Fibroblast of skin of back (primary cell): ENCODE data around the gene ADIG. TPM values are rescaled to one million over a fixed set of nuclear protein-coding genes. Genes with fewer than 3 reads are reported as not detected.

Source experiments
- DNase-seq: peaks from one replicate; pipeline ENCODE4 v3.0.0-alpha.2; 2013
- polyA plus RNA-seq, 2 experiments: library from polyadenylated mRNA; unstranded; fragments of 120-200 nt; gene quantifications; one replicate each; pipeline ENCODE4 v1.2.1, GENCODE V29; 2013; ENCODE audit not compliant: insufficient read length in 2 of 2

Gene ADIG
- polyA plus RNA-seq (2013, experiment 1 of 2; ENCODE audit: insufficient read length) = not detected
- not detected for polyA plus RNA-seq (2013, experiment 2 of 2; ENCODE audit: insufficient read length)

GRCh38 chr20:38581013-38581412 lies at the start of gene ADIG:
ADIG (plus strand) TSS chr20:38581197; CDS start chr20:38581251, 54 bp downstream.
- peak; percentile 40 for DNase-seq

GRCh38 chr20:38534756-38535155 lies 46.2 kb upstream of the ADIG start:
- no peak for DNase-seq

GRCh38 chr20:38536310-38536709 lies 44.7 kb upstream of the ADIG start:
- DNase-seq = peak; percentile 1

- no peak for DNase-seq
These were observed 43.8 kb upstream of the ADIG start for GRCh38 chr20:38537176-38537575.

- no peak for DNase-seq
These were observed 42.2 kb upstream of the ADIG start for GRCh38 chr20:38538789-38539188.

- no peak for DNase-seq
These were observed 37.7 kb upstream of the ADIG start for GRCh38 chr20:38543014-38543906.

- DNase-seq = no peak
These were observed 35.2 kb upstream of the ADIG start for GRCh38 chr20:38545771-38546170.

- DNase-seq = no peak
These were observed 33.5 kb upstream of the ADIG start for GRCh38 chr20:38547288-38548085.

GRCh38 chr20:38548356-38549083 lies 32.5 kb upstream of the ADIG start:
- DNase-seq = no peak

GRCh38 chr20:38550274-38550673 lies 30.7 kb upstream of the ADIG start:
- DNase-seq = no peak

- DNase-seq = no peak
These were observed 29.9 kb upstream of the ADIG start for GRCh38 chr20:38551056-38551626.

GRCh38 chr20:38554986-38555385 lies 26.0 kb upstream of the ADIG start:
- DNase-seq = no peak

GRCh38 chr20:38555395-38555794 lies 25.6 kb upstream of the ADIG start:
- DNase-seq = no peak

- DNase-seq = no peak
These were observed 23.8 kb upstream of the ADIG start for GRCh38 chr20:38557174-38557573.

- DNase-seq = no peak
These were observed 22.2 kb upstream of the ADIG start for GRCh38 chr20:38558596-38559360.

GRCh38 chr20:38559764-38560163 lies 21.2 kb upstream of the ADIG start:
- no peak for DNase-seq

GRCh38 chr20:38563802-38564431 lies 17.1 kb upstream of the ADIG start:
- no peak for DNase-seq

- no peak for DNase-seq
These were observed 16.3 kb upstream of the ADIG start for GRCh38 chr20:38564680-38565079.

- DNase-seq = no peak
These were observed 14.9 kb upstream of the ADIG start for GRCh38 chr20:38566036-38566598.

- no peak for DNase-seq
These were observed 11.1 kb upstream of the ADIG start for GRCh38 chr20:38569747-38570525.
